Measurements from ENCODE around the gene SPAG4.

Gene SPAG4

DNA sequence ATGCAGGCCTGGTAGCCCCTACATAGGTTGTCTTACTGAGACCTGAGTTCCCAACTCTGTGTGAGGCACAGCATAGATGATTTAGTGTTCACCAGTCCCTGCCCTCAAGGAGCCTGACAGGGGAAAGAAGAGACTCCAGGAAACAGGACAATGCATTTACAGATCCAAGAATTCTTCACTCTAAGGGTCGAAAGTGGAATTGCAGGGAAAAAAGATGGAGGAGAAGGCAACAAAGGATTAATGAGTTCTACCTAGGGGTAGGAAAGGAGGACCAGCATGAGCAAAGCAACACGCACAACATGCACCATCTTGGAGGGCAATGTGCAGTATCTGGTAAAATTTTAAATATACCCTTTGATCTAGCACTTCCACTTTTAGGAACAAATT lies 5.9 kb downstream of the SPAG4 start:
- DNase-seq (ENCODE audit: low read depth) = no peak
- no peak overlapping the region for H3K4me3 ChIP-seq (ENCODE audit: low read depth, low read length)
- TF ChIP-seq, protein P1, sequence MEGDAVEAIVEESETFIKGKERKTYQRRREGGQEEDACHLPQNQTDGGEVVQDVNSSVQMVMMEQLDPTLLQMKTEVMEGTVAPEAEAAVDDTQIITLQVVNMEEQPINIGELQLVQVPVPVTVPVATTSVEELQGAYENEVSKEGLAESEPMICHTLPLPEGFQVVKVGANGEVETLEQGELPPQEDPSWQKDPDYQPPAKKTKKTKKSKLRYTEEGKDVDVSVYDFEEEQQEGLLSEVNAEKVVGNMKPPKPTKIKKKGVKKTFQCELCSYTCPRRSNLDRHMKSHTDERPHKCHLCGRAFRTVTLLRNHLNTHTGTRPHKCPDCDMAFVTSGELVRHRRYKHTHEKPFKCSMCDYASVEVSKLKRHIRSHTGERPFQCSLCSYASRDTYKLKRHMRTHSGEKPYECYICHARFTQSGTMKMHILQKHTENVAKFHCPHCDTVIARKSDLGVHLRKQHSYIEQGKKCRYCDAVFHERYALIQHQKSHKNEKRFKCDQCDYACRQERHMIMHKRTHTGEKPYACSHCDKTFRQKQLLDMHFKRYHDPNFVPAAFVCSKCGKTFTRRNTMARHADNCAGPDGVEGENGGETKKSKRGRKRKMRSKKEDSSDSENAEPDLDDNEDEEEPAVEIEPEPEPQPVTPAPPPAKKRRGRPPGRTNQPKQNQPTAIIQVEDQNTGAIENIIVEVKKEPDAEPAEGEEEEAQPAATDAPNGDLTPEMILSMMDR (conservative IDR thresholded peaks at IDR 0.05; ENCODE audit: low read depth, low read length) = no peak

DNA sequence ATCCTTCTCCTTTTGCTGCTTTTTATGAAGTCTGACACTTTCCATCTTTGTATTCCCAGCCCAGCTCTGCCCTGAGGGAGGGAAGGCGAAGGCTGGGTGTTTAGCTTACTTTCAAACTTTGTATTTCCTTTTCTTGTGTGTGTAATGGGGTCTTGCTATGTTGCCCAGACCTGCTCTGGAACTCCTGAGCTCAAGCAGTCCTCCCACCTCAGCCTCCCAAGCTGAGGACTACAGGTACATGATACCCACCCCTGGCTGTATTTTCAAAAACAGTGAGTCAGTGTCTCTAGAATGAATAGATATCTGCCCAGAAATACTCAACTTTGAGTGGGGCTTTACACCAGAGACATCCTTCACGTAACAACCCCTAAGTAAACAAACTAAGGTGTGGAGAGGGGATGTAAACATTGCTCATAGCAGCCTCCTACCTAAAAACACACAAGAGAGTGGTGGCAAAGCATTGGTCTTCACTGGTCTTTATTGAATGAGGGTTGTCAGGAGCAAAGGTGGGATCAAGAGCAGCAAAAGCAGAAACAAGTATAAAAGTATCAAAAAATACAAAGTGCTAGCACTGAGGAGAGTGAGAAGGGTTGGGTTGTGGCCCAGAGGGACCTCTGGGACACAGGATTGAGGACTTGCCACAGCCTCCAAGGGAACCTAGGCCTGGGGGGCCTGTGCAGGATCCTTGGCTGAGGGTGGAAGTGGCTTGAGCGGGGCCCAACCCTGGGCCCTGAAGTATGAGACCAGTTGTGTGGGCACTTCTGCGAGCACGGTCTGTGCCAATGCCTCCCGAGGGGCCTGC lies 10.2 kb downstream of the SPAG4 start:
- TF ChIP-seq, protein P1 (conservative IDR thresholded peaks at IDR 0.05; ENCODE audit: low read depth, low read length) = no peak
- no peak overlapping the region for H3K4me3 ChIP-seq (ENCODE audit: low read depth, low read length)
- no peak for DNase-seq (ENCODE audit: low read depth)

DNA sequence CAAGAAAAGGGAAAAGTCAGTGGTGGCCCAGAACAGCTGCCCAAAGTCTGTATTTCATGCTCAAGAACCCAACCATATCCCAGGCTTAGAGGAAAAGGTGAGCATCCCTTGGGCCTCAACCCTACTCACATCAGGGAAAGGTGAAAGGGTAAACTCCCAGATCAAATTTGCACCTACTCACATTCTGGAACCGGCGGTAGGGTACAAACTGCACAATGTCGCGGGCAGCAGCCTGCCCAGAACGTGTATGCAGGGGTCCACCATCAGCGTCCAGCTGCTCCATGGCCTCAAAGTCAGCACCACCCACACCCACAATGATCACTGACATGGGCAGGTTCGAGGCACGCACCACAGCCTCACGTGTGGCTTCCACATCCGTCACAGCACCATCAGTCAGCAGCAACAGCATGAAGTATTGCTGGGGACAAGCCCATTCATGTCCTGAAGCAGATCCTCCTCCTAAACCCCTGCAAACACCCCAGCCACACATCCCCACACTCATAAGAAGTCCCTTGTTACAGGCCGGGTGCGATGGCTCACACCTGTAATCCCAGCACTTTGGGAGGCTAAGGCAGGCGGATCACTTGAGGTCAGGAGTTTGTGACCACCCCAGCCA lies 10.9 kb downstream of the SPAG4 start:
- H3K4me3 ChIP-seq (ENCODE audit: low read depth, low read length) = no peak overlapping the region
- TF ChIP-seq, protein P1 (conservative IDR thresholded peaks at IDR 0.05; ENCODE audit: low read depth, low read length) = no peak
- DNase-seq (ENCODE audit: low read depth) = no peak

DNA sequence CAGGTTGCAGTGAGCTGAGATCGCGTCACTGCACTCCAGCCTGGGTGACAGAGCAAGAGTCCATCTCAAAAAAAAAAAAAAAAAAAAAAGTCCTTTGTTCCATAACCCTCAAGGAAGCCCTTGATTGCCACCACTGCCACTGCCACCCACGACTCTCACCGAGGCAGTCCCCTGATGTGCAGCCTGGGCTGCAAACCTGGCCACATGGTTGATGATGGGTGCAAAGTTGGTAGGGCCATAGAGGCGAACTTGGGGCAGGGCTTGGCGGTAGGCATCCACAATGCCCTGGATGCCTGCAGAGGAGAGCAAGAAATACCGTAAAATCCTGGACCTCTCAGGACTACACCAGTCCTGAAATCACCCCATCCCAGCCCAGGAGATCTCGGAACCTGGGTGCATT lies 11.5 kb downstream of the SPAG4 start:
- DNase-seq (ENCODE audit: low read depth) = no peak
- TF ChIP-seq, protein P1 (conservative IDR thresholded peaks at IDR 0.05; ENCODE audit: low read depth, low read length) = no peak
- H3K4me3 ChIP-seq (ENCODE audit: low read depth, low read length) = no peak overlapping the region

DNA sequence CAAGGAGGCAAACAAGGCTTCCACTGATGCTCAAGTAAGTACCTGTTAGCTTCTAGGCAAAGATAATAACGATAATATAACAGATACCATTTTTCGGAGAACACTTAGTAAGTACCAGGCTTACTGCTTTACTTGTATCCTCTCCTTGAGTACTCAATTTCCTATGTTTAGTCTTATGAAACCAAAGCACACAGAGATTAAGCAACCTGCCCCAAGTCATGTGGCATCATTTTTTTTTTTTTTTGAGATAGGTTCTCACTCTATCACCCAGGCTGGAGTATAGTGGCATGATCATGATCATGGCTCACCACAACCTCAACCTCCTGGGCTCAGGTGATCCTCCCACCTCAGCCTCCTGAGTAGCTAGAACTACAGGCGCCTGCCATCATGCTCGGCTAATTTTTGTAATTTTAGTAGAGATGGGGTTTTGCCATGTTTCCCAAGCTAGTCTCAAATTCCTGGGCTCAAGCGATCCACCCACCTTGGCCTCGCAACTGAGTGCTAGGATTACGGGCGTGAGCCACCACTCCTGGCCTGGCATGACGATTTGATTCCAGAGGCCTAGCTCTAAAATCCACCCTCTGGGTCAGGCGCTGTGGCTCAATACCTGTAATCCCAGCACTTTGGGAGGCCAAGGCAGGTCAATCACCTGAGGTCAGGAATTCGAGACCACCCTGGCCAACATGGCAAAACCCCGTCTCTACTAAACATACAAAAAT lies 14.0 kb downstream of the SPAG4 start:
- DNase-seq (ENCODE audit: low read depth) = peak; percentile 48
- H3K4me3 ChIP-seq (ENCODE audit: low read depth, low read length) = no peak overlapping the region
- TF ChIP-seq, protein P1 (conservative IDR thresholded peaks at IDR 0.05; ENCODE audit: low read depth, low read length) = no peak

DNA sequence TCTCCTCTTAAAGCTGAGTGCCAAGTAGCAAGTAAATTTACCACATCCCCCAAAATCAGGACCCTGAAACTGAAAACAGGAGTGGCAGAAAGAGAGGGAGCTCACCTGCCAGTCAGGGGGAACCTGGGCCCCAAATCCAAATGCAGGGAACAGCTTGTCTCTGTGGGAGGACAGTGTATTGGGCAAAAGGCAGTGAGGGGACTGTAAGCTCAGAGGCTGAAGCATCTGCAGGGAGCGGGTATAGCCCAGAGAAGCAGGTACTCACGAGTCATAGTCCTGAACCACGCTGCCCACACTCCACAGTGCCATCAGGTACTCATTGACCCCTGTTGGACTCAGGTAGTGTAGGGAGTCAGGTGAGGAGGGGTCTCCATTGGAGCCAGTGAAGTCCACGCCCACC lies 15.0 kb downstream of the SPAG4 start:
- TF ChIP-seq, protein P1 (conservative IDR thresholded peaks at IDR 0.05; ENCODE audit: low read depth, low read length) = no peak
- no peak for DNase-seq (ENCODE audit: low read depth)
- H3K4me3 ChIP-seq (ENCODE audit: low read depth, low read length) = no peak overlapping the region
